HTR-8/SVneo (cell line): ENCODE results near the gene ATP10D.
A peak's percentile ranks its signal among the peaks of the same experiment; 100 is the strongest.

Experiments
- DNase-seq: peaks from one replicate; pipeline ENCODE4 v3.0.0; 2011; ENCODE audit warnings: low spot score, mixed read lengths; ENCODE audit not compliant: insufficient read length
- FAIRE-seq: peaks from 2 replicates; lab custom pipeline; 2011; peaks lifted over from hg19 to GRCh38; lab: Jason Lieb, UNC

The ATP10D gene

GRCh38 chr4:47567511-47567910 lies 82.4 kb downstream of the ATP10D start:
- no peak for FAIRE-seq

GRCh38 chr4:47570816-47571215 lies 85.7 kb downstream of the ATP10D start:
- DNase-seq (no peak), FAIRE-seq (no peak)

More at GRCh38 chr4:47567511-47567910, 82.4 kb downstream of the ATP10D start:
- DNase-seq: no peak

DNA sequence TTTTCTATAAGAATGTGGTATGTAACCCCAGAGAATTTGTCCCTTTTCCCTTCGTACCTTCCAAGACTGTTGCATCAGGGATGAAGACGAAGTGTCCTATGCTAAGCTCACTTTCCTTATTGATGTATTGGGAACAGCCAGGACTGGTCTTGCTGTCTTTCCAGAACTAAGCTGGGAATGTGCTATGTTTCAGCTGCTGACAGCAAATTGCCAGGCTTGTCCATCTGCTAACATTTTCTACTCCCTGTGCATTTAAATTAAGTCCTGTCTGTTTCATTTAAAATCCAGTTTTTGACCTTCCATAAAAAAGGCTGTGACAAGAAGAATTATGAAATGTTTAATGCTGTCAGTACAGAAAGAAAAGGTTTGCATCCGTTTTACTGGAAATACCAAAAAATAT lies 87.9 kb downstream of the ATP10D start:
- DNase-seq: no peak
- FAIRE-seq: no peak

DNA sequence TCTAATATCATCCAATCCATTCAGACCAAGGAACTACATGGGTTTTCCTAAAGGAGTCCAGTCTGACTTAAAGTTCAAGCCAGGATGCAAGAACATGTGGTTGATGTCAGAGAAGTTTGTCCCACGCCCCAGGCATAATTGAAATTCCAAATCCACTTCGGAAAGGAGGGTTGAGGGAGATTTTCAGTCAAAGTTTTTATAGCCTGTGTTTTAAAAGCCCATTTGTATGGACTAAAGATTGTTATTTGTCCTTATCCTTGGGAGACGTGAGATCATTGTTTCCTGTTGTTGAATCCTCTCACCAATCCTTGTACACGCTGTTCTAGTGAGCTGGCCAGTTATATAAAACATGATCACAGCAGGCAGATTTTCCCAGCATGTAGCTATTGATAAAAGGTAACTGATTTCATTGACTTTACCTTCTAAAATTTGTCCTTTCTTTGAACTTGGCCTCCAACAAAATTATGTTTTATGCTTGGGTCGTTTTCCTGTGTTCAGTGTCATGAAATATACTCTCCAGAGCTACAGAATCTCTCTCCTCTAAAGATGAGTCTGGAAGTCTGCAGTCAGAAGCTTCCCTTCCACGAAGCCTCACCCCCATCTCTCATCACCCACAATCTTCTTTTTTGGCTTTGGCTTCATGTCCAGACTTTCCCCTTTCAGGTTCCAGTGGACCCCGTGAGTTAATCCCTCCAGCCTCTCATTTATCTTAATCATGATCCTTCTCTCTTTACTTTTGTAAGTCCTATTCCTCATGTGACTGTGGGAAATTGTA lies 92.9 kb downstream of the ATP10D start:
- no peak for FAIRE-seq
- no peak for DNase-seq

- FAIRE-seq (no peak), DNase-seq (no peak)
Measured at GRCh38 chr4:47579235-47579634, 94.2 kb downstream of the ATP10D start.

DNA sequence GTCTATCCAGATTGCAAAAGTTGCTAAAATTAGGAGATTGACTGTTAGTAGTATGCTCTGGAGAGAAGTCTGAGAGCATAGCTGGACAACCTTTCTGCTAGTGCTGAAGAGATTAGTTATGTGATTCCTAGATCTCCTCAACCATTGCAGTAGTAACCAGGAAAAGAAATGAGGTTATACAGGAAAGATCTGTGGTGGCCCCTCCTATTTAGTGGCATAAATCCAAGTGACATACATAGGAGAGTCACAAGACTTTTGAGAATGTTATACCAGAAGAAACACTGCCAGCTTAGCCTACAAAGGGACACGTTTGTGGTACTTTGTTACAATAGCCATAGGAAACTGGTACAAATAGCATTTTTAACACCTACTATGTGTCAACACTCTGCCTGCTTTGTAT lies 105.2 kb downstream of the ATP10D start:
- FAIRE-seq: no peak

GRCh38 chr4:47597696-47598095 lies 112.6 kb downstream of the ATP10D start:
- FAIRE-seq (no peak), DNase-seq (no peak)

More for the DNA sequence above, 105.2 kb downstream of the ATP10D start:
- DNase-seq: no peak

- DNase-seq: no peak
- no peak for FAIRE-seq
Measured at GRCh38 chr4:47598320-47598719, 113.2 kb downstream of the ATP10D start.

DNA sequence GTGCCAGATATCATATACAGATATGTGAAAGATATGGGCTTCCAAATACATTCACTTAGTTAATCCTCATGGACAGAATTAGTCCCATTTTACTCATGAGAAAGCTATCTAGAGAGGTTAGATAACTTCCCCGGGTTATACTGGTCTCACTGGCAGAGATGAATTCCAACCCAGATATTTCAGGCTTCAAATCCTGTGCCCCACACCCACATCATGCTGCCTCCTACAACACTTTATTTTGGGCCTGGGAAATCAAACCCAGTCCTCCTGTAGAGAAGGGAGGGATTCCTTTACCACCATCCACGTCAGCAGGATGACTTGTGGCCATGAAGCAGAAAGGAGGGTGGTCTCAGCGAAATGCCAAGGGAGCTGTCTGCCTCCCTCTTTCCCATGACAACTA lies 113.8 kb downstream of the ATP10D start:
- FAIRE-seq (no peak), DNase-seq (no peak)

DNA sequence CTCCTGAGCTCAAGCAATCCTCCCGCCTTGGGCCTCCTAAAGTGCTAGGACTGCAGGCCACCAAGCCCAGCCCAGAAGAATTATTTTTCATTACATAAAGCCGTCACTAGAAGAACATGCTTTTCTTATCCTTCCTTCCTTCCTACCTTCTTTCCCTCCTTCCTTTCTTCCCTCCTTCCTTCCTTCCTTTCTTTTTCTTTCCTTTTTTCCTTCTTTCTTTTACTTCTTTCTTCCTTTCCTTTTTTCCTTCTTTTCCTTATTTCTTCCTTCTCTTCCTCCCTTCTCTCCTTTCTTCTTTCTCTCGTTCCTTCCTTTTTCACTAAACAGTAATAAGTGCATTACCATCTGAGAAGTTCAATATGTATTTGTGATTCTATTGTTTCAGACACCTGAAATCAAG lies 121.4 kb downstream of the ATP10D start:
- FAIRE-seq: no peak

DNA sequence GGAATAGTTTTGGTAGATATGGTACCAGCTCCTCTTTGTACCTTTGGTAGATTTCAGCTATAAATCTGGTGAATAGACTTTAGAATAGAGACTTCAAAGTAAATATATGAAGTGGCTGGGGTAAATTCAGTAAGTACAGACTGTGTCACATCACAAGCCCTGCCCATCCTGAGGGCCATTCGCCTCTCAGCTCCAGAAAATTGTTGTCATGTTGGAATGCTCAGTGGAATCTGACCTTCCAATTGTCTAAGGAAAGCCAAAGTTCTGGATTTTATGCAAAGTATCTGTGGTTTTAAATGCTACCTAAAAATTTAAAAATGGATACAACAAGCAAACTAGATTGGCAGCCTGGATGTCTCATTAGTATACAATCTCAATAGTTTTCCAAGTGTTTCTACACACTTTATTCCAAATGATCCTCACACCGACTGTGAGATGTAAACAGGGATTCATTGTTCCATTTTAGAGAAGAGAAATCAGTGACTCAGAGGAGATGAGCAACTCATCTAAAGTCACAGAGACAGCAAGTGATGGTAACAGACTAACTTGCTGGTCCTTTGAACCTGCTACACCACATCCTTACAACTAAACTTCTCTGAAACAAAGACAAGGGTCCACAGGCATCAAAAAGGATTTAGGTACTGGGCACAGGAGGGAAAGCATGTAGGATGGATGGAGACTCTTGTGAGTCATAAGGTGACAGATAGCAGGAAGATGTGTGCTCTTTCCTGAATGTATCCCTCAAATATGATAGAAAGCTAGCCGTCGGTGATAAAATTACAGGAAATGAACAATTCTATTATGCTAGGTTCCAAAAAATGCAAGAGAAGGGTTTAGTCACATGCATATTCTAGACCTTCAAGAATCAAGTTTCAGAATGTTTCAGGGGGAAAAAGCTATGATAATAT lies 127.3 kb downstream of the ATP10D start:
- DNase-seq (peak; percentile 14), FAIRE-seq (no peak)

More for the DNA sequence above, 121.4 kb downstream of the ATP10D start:
- no peak for DNase-seq

DNA sequence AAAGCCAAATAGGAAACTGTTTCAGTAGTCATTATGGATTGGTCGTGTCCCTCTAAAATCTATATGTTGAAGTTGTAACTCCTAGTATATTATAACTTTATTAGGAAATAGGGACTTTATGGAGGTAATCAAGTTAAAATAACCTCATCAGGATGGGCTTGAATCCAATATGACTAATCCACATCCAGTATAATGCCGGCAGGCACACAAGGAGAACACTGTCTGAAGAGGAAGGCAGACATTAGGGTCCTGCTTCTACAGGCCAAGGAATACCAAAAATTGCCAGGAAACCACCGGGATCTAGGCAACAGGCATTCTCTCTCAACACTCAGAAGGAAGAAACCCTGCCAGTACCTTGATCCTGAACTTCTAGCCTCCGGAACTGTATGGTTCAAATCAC lies 130.3 kb downstream of the ATP10D start:
- no peak for FAIRE-seq
- no peak for DNase-seq

DNA sequence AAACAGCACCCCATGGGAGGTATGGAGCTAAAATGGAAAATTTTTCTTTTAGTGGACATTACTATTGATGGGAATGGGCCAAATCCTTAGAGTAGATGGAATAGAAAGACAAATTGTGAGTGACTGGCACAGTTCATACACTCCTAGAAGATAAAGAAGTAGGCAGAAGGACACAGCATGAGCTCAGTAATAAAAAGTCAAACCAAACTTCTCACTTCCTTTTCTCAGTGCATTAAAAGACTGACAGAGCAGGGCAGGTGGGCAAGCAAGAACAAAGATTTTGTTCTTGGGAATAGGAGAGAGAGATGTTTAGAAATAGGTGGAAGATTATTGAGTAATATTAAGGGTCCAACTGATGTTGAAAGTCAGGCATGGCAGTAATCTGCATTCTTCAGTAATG lies 132.5 kb downstream of the ATP10D start:
- DNase-seq (no peak), FAIRE-seq (no peak)

GRCh38 chr4:47619691-47620090 lies 134.6 kb downstream of the ATP10D start:
- DNase-seq (no peak), FAIRE-seq (no peak)

GRCh38 chr4:47621181-47621580 lies 136.1 kb downstream of the ATP10D start:
- no peak for FAIRE-seq

DNA sequence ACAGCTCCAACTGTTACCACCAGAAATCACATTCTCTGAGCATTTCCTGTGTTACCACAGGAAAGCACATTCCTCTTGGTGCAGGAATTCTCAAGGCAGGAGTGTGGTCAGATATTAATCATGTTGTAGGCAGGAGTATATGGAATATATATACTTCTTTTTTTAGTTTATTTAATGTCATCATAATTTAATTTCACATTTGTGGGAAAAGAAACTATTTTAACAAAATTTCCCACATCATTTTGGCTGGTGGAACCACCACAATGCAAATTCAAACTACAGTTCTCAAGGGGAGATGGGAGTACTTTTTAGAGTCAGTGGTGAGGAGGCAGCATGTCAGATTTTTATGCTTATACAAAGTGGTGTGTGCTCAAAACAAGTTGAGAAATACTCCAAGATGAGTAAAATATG lies 139.0 kb downstream of the ATP10D start:
- DNase-seq (peak; percentile 62), FAIRE-seq (peak; percentile 52)

More at GRCh38 chr4:47621181-47621580, 136.1 kb downstream of the ATP10D start:
- DNase-seq: no peak

- FAIRE-seq: no peak
- no peak for DNase-seq
Measured at GRCh38 chr4:47631161-47631560, 146.1 kb downstream of the ATP10D start.

DNA sequence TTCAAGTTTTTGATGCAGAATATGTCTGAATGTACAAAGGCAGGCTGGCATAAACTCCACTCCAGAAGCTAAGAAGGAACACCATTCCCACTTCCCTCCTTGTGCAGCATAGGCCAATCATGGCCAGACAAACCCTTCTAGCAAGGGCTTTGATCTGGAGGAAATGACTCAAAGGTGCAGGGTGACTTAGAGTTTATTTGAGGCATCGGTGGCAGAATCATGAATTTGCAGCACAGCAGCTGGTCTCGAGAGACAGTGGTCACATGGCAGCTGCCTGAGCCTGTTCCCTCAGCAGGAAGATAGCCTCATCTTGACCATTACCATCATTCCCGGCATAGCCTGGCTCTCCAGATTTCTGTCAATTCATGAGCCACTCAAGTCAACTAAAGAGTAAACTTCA lies 154.5 kb downstream of the ATP10D start:
- FAIRE-seq (no peak), DNase-seq (no peak)

GRCh38 chr4:47640911-47641310 lies 155.8 kb downstream of the ATP10D start:
- no peak for DNase-seq
- no peak for FAIRE-seq

GRCh38 chr4:47641755-47642154 lies 156.7 kb downstream of the ATP10D start:
- no peak for DNase-seq
- FAIRE-seq: no peak

DNA sequence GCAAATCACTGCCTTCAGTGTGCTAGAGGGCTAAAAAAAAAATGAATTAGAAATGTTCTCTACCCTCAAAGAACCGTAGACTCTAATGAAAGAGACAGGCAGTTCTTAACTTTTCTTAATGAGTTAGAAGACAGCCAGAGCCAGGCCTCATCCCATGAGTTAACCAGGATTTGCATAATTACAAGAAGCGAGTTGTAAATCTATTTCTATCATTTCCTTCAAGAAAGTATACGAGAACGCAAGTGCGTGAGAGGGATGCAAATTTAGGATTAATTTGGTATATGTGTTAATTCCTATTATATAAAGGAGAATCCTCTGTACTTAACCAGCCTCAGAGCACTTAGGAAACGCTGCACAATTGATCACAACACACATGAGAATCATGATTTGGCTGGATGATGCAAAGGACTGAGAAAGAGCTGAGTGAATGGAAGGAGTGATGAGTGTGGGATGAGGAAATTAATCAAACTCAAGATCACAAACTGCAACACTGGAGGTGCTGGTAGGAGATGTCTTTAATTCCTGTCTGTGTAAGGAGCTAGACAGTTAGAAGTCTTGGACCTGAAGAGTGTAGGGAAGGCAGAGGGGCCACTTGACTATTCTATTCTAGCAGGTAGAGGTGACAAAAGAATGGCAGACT lies 157.2 kb downstream of the ATP10D start:
- no peak for DNase-seq
- no peak for FAIRE-seq
